ENCODE results near the gene SV2A. TPM values are rescaled to one million over a fixed set of nuclear protein-coding genes. Genes with fewer than 3 reads are reported as not detected.

Gene SV2A
- total RNA-seq, 3 donors from 2014 or later: 4.8 to 5.4 (median 5.0) TPM

GRCh38 chr1:149936992-149937705 lies 19.5 kb upstream of the SV2A start:
- peak overlapping the region; percentile 20 for H3K4me3 Mint-ChIP-seq
- H3K27me3 Mint-ChIP-seq (ENCODE audit: low read depth): peaks cover 2% of the 10 kb centered on the region
- H3K9me3 Mint-ChIP-seq: no peaks in the 10 kb centered on the region
- DNase-seq (no peak), ATAC-seq (no peak)
- peaks cover 24% of the 10 kb centered on the region for H3K4me1 Mint-ChIP-seq (ENCODE audit: low read depth)
- no peaks in the 10 kb centered on the region for H3K36me3 Mint-ChIP-seq (ENCODE audit: insufficient read depth)

GRCh38 chr1:149936170-149936991 lies 18.7 kb upstream of the SV2A start, which contains the start of gene MTMR11:
Gene MTMR11 (minus strand): TSS chr1:149936879. CDS start chr1:149936647, 232 bp downstream.
- H3K4me1 Mint-ChIP-seq (ENCODE audit: low read depth): peaks cover 27% of the 10 kb centered on the region
- H3K9me3 Mint-ChIP-seq: no peaks in the 10 kb centered on the region
- peaks cover 2% of the 10 kb centered on the region for H3K27me3 Mint-ChIP-seq (ENCODE audit: low read depth)
- no peak for DNase-seq
- no peaks in the 10 kb centered on the region for H3K36me3 Mint-ChIP-seq (ENCODE audit: insufficient read depth)
- ATAC-seq: no peak
- H3K4me3 Mint-ChIP-seq: peak within 1 kb of the TSS; percentile 20

- Mint-ChIP-seq H3K9me3 (no peaks in the 10 kb centered on the region), H3K36me3 (ENCODE audit: insufficient read depth) (no peaks in the 10 kb centered on the region), H3K4me3 (no peak overlapping the region), H3K27me3 (ENCODE audit: low read depth) (peaks cover 2% of the 10 kb centered on the region), H3K4me1 (ENCODE audit: low read depth) (peaks cover 26% of the 10 kb centered on the region)
- ATAC-seq: no peak
- DNase-seq: no peak
Measured at GRCh38 chr1:149934356-149934755, 16.7 kb upstream of the SV2A start.

- ATAC-seq (no peak), DNase-seq (no peak)
- Mint-ChIP-seq H3K4me3 (no peak overlapping the region), H3K36me3 (ENCODE audit: insufficient read depth) (no peaks in the 10 kb centered on the region), H3K4me1 (ENCODE audit: low read depth) (peaks cover 28% of the 10 kb centered on the region), H3K9me3 (no peaks in the 10 kb centered on the region), H3K27me3 (ENCODE audit: low read depth) (peaks cover 2% of the 10 kb centered on the region)
Measured at GRCh38 chr1:149933208-149933607, 15.6 kb upstream of the SV2A start.

GRCh38 chr1:149932474-149932873 lies 14.8 kb upstream of the SV2A start:
- H3K9me3 Mint-ChIP-seq: no peaks in the 10 kb centered on the region
- peaks cover 2% of the 10 kb centered on the region for H3K27me3 Mint-ChIP-seq (ENCODE audit: low read depth)
- DNase-seq: no peak
- no peak for ATAC-seq
- peaks cover 22% of the 10 kb centered on the region for H3K4me1 Mint-ChIP-seq (ENCODE audit: low read depth)
- no peak overlapping the region for H3K4me3 Mint-ChIP-seq
- no peaks in the 10 kb centered on the region for H3K36me3 Mint-ChIP-seq (ENCODE audit: insufficient read depth)

GRCh38 chr1:149931212-149931790 lies 13.7 kb upstream of the SV2A start:
- Mint-ChIP-seq H3K36me3 (ENCODE audit: insufficient read depth) (peaks cover 6% of the 10 kb centered on the region), H3K4me1 (ENCODE audit: low read depth) (peaks cover 23% of the 10 kb centered on the region), H3K4me3 (no peak overlapping the region), H3K27me3 (ENCODE audit: low read depth) (peaks cover 2% of the 10 kb centered on the region), H3K9me3 (no peaks in the 10 kb centered on the region)
- ATAC-seq: no peak
- DNase-seq: no peak

- no peak for ATAC-seq
Measured at GRCh38 chr1:149929856-149930255, 12.2 kb upstream of the SV2A start.

GRCh38 chr1:149928401-149928724 lies 10.7 kb upstream of the SV2A start:
- H3K4me1 Mint-ChIP-seq (ENCODE audit: low read depth): peaks cover 44% of the 10 kb centered on the region
- peaks cover 31% of the 10 kb centered on the region for H3K36me3 Mint-ChIP-seq (ENCODE audit: insufficient read depth)
- no peak for ATAC-seq

More at GRCh38 chr1:149929856-149930255, 12.2 kb upstream of the SV2A start:
- DNase-seq: no peak
- H3K27me3 Mint-ChIP-seq (ENCODE audit: low read depth): peaks cover 2% of the 10 kb centered on the region
- H3K36me3 Mint-ChIP-seq (ENCODE audit: insufficient read depth): peaks cover 19% of the 10 kb centered on the region
- H3K4me1 Mint-ChIP-seq (ENCODE audit: low read depth): peaks cover 37% of the 10 kb centered on the region
- H3K4me3 Mint-ChIP-seq: no peak overlapping the region
- no peaks in the 10 kb centered on the region for H3K9me3 Mint-ChIP-seq

GRCh38 chr1:149927563-149928400 lies 10.1 kb upstream of the SV2A start, which contains the start of gene SF3B4:
Gene SF3B4 (minus strand): TSS chr1:149927803. CDS start chr1:149927759, 44 bp downstream.
- DNase-seq (peak; percentile 93), ATAC-seq (peak; percentile 99)
- peaks cover 36% of the 10 kb centered on the region for H3K36me3 Mint-ChIP-seq (ENCODE audit: insufficient read depth)
- H3K4me1 Mint-ChIP-seq (ENCODE audit: low read depth): peaks cover 46% of the 10 kb centered on the region
- peak within 1 kb of the TSS; percentile 99 for H3K4me3 Mint-ChIP-seq
- H3K9me3 Mint-ChIP-seq: no peaks in the 10 kb centered on the region
- H3K27me3 Mint-ChIP-seq (ENCODE audit: low read depth): no peaks in the 10 kb centered on the region

More at GRCh38 chr1:149928401-149928724, 10.7 kb upstream of the SV2A start:
- no peaks in the 10 kb centered on the region for H3K27me3 Mint-ChIP-seq (ENCODE audit: low read depth)
- no peaks in the 10 kb centered on the region for H3K9me3 Mint-ChIP-seq
- H3K4me3 Mint-ChIP-seq: peak overlapping the region; percentile 99
- no peak for DNase-seq

GRCh38 chr1:149927056-149927562 lies 9.5 kb upstream of the SV2A start:
- DNase-seq (no peak), ATAC-seq (no peak)
- Mint-ChIP-seq H3K9me3 (no peaks in the 10 kb centered on the region), H3K36me3 (ENCODE audit: insufficient read depth) (peaks cover 42% of the 10 kb centered on the region), H3K4me3 (peak overlapping the region; percentile 99), H3K27me3 (ENCODE audit: low read depth) (no peaks in the 10 kb centered on the region), H3K4me1 (ENCODE audit: low read depth) (peaks cover 46% of the 10 kb centered on the region)

- ATAC-seq: no peak
- Mint-ChIP-seq H3K9me3 (no peaks in the 10 kb centered on the region), H3K36me3 (ENCODE audit: insufficient read depth) (peaks cover 48% of the 10 kb centered on the region), H3K4me3 (peak overlapping the region; percentile 99), H3K27me3 (ENCODE audit: low read depth) (no peaks in the 10 kb centered on the region), H3K4me1 (ENCODE audit: low read depth) (peaks cover 42% of the 10 kb centered on the region)
- no peak for DNase-seq
Measured at GRCh38 chr1:149926296-149926695, 8.7 kb upstream of the SV2A start.

- peaks cover 48% of the 10 kb centered on the region for H3K36me3 Mint-ChIP-seq (ENCODE audit: insufficient read depth)
- no peak for ATAC-seq
- H3K4me3 Mint-ChIP-seq: peak overlapping the region; percentile 99
- peaks cover 40% of the 10 kb centered on the region for H3K4me1 Mint-ChIP-seq (ENCODE audit: low read depth)
- H3K9me3 Mint-ChIP-seq: no peaks in the 10 kb centered on the region
- no peak for DNase-seq
- no peaks in the 10 kb centered on the region for H3K27me3 Mint-ChIP-seq (ENCODE audit: low read depth)
Measured at GRCh38 chr1:149925751-149926150, 8.1 kb upstream of the SV2A start.

- Mint-ChIP-seq H3K36me3 (ENCODE audit: insufficient read depth) (peaks cover 48% of the 10 kb centered on the region), H3K4me1 (ENCODE audit: low read depth) (peaks cover 40% of the 10 kb centered on the region), H3K27me3 (ENCODE audit: low read depth) (no peaks in the 10 kb centered on the region), H3K9me3 (no peaks in the 10 kb centered on the region), H3K4me3 (peak overlapping the region; percentile 99)
- ATAC-seq (no peak), DNase-seq (no peak)
Measured at GRCh38 chr1:149925345-149925744, 7.7 kb upstream of the SV2A start.

All from activated T-cell treated with anti-CD3 and anti-CD28 coated beads, Interleukin-2, amount 50 U/mL, for 4 hours (primary cell).